Dermis lymphatic vessel endothelial cell (primary cell): Measurements from ENCODE around the gene GAK. TPM values are rescaled to one million over a fixed set of nuclear protein-coding genes. Genes with fewer than 3 reads are reported as not detected.

Experiments used
- total RNA-seq: library from RNA; depleted of rRNA; stranded (reverse); fragments of >200 nt; gene quantifications from 2 replicates; pipeline ENCODE4 v1.2.1, GENCODE V29; 2014

GAK gene
- total RNA-seq, result 59.4 and 81.4 TPM in 2 replicates

DNA sequence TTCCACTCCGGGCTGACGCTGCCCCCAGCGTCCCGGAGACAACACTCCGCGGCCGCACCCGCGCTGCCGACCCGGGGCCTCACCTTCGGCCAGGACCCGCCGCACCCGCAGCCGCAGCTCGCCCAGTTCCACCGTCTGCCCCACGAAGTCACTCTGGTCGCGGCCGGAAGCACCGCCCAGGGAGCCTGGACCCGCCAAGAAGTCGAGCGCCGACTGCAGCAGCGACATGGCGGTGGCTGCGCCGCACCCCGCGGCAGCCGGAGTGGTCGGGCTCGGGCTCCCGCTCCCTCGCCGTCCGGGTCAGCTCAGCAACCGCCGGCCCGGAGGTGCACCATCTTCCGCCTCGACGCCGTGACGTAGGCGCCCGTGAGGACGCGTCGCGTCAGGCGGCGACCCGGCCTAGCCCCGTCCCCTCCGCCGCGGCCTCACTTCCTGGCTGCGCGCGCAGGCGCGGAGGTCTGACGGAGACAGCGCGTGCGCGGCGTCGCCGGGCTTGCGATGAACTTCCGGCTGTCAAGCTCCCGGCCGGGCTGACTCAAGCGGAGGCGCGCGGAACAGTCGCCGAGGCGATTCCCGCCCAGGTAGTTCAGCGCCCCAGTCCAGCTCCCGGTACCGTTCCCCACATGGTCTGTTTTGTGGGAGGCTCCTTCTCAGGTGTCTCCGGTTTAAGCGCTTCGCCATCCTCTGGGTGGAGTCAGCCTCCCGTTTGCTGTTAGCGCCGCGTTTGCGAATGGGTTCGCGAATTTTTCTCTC lies at the start of gene GAK, which contains the start of gene TMEM175:
GAK (minus strand) TSS at position 357 of the 753 bp plus-strand sequence; CDS start at position 228, 129 bp downstream.
TMEM175 (plus strand) TSS at position 501 of the 753 bp plus-strand sequence. CDS start 15,280 bp downstream, outside the sequence.

DNA sequence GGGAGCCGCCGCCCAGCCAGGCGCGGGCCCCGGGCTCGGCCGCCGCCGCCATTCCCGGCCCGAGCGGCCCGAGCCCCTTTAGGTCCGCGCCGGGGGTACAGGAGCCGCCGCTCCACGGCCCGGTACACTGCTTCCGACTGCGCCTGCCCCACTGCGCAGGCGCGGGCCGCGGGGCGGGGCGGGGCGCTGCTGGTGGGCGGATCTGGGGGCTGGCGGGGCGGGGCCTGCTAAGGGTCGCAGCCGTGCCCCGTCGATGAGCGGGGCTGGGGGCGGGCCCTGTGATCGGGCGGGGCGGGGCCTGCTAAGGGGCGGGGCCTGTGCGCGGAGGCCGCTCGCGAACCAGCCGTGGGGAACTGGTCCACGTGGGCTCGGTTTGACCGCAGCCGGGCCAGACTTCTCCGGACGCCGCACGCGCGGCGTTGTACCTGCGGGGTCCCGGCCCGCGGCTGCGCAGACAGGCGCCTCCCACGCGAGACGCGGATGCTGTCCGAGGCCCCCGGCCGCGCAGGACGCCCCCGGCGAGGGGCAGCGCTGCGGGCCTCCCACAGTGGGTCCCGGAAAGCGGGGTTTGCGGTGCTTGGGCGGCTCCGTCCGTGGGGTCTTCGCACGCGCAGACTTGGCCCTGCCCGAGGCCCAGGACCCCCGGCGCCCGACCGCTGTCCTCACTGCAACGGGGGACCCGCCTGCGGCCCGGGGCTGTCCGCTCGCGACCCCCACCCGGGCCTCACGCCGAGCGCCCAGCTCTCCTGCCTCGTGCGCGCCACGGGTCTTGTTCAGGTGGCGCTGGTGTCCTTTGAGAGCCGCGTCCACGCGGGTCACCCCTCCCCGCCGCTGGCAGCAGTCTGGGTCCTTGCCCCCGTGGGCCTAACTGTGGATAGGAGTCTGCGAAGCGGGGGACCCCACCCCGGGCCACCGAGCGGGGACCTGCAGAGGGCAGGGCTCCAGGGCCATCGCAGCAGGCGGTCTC lies 41.6 kb upstream of the GAK start, which contains the start of gene DGKQ:
DGKQ (minus strand) TSS at position 139 of the 967 bp plus-strand sequence; CDS start at position 52, 87 bp downstream.

DNA sequence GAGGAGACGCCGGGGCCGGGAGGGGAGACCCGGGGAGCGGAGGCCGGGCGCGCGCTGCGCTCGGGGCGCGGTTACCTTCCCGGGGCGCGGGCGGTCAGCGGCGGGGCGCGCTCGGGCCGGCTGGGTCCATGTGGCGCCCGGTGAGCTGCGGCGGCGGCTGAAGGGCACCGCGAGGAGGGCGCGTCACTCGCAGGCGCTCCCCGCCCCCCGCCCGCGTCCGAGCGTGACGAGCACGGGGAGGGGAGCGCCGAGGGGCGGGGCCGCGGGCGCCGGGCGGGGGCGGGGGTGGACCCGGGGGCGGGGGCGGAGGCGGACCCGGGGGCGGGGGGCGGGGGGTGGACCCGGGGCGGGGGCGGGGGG lies 106.2 kb downstream of the GAK start, which contains the start of gene CPLX1:
CPLX1 (minus strand) TSS at position 159 of the 360 bp plus-strand sequence. CDS start 1,607 bp downstream, outside the sequence.

Other genes starting within 250 kb of the GAK start
- 6.8 and 7.9 TPM in 2 replicates for gene SLC49A3, start 243.2 kb downstream of the GAK start, total RNA-seq
- gene PCGF3, start 226.5 kb downstream of the GAK start, total RNA-seq, result 43.2 and 47.7 TPM in 2 replicates
- 0.09 TPM in 1 of 2 replicates, not detected in the other for gene CPLX1, start 106.2 kb downstream of the GAK start, total RNA-seq
- gene TMEM175, start 144 bp upstream of the GAK start, total RNA-seq, result 8.6 and 10.4 TPM in 2 replicates
- gene DGKQ, start 41.3 kb upstream of the GAK start, total RNA-seq, result 12.9 and 17.1 TPM in 2 replicates
- gene IDUA, start 54.7 kb upstream of the GAK start, total RNA-seq, result 5.2 and 6.4 TPM in 2 replicates
- gene SLC26A1, start 61.1 kb upstream of the GAK start, total RNA-seq, result 0.09 and 0.22 TPM in 2 replicates
- gene FGFRL1, start 79.3 kb upstream of the GAK start, total RNA-seq, result 5.7 and 8.7 TPM in 2 replicates
- gene RNF212, start 181.2 kb upstream of the GAK start, total RNA-seq, result 0.54 and 0.69 TPM in 2 replicates
- 0.34 and 2.5 TPM in 2 replicates for gene SPON2, start 240.3 kb upstream of the GAK start, total RNA-seq